ENCODE measurements around the gene POU6F2. TPM values are rescaled to one million over a fixed set of nuclear protein-coding genes. Genes with fewer than 3 reads are reported as not detected.

Gene POU6F2
- total RNA-seq, 4 donors from 2014 or later: 0.48 to 0.82 TPM; not detected in 2

GRCh38 chr7:39504963-39505362 lies 527.3 kb downstream of the POU6F2 start:
- TF ChIP-seq EP300 (IDR thresholded peaks at IDR 0.05; ENCODE audit: low read depth) (no peak), POLR2AphosphoS5 (IDR thresholded peaks at IDR 0.05) (no peak), POLR2A (IDR thresholded peaks at IDR 0.05) (no peak)
- TF ChIP-seq, protein P1, sequence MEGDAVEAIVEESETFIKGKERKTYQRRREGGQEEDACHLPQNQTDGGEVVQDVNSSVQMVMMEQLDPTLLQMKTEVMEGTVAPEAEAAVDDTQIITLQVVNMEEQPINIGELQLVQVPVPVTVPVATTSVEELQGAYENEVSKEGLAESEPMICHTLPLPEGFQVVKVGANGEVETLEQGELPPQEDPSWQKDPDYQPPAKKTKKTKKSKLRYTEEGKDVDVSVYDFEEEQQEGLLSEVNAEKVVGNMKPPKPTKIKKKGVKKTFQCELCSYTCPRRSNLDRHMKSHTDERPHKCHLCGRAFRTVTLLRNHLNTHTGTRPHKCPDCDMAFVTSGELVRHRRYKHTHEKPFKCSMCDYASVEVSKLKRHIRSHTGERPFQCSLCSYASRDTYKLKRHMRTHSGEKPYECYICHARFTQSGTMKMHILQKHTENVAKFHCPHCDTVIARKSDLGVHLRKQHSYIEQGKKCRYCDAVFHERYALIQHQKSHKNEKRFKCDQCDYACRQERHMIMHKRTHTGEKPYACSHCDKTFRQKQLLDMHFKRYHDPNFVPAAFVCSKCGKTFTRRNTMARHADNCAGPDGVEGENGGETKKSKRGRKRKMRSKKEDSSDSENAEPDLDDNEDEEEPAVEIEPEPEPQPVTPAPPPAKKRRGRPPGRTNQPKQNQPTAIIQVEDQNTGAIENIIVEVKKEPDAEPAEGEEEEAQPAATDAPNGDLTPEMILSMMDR (IDR thresholded peaks at IDR 0.05): no peak
- DNase-seq: no peak
- H3K27me3 ChIP-seq: no peaks in the 10 kb centered on the region
- in situ Hi-C loops (cut with MboI; ENCODE audit: low pct_ligation_motif_present in 1 of 4, low pct_unique_long_range_greater_than_20kb in 1 of 4, low sequenced_read_pairs in 3 of 4) (loop anchor here in 3 of 4 donors (25.0 kb wide), 2 partner anchors 693 to 1093 kb away; no protein-coding TSS in a partner anchor), intact Hi-C loops (cut with DNase I; ENCODE audit: low total_unique reads) (no loop called here)
- H3K27ac ChIP-seq: no peak overlapping the region
- H3K4me3 ChIP-seq: no peak overlapping the region
- H3K36me3 ChIP-seq: no peaks in the 10 kb centered on the region
- WGBS, 2 donors (ENCODE audit: low coverage in 1 of 2): 51 to 100% methylated on average over 1 to 3 of the region's 3 CpGs
- H3K4me1 ChIP-seq: no peaks in the 10 kb centered on the region
- no peaks in the 10 kb centered on the region for H3K9me3 ChIP-seq

- H3K27me3 ChIP-seq: no peaks in the 10 kb centered on the region
- WGBS, 2 donors (ENCODE audit: low coverage in 1 of 2): 74% methylated on average over 8 of the region's 8 CpGs; no CpG with 5 or more reads in 1 of the 2 donors
- in situ Hi-C loops (cut with MboI; ENCODE audit: low pct_ligation_motif_present in 1 of 4, low pct_unique_long_range_greater_than_20kb in 1 of 4, low sequenced_read_pairs in 3 of 4): loop anchor here in 3 of 4 donors (25.0 kb wide), 2 partner anchors 696 to 1096 kb away; no protein-coding TSS in a partner anchor
Observed at GRCh38 chr7:39507866-39508551, 530.3 kb downstream of the POU6F2 start.

GRCh38 chr7:39509436-39509835 lies 531.7 kb downstream of the POU6F2 start:
- no peak for DNase-seq
- Histone ChIP-seq H3K36me3 (no peaks in the 10 kb centered on the region), H3K4me1 (no peaks in the 10 kb centered on the region), H3K4me3 (no peak overlapping the region), H3K9me3 (no peaks in the 10 kb centered on the region), H3K27ac (no peak overlapping the region), H3K27me3 (no peaks in the 10 kb centered on the region)
- WGBS, 2 donors (ENCODE audit: low coverage in 1 of 2): 62% methylated on average over 4 of the region's 4 CpGs; no CpG with 5 or more reads in 1 of the 2 donors
- intact Hi-C loops (cut with DNase I; ENCODE audit: low total_unique reads) (no loop called here), in situ Hi-C loops (cut with MboI; ENCODE audit: low pct_ligation_motif_present in 1 of 4, low pct_unique_long_range_greater_than_20kb in 1 of 4, low sequenced_read_pairs in 3 of 4) (loop anchor here in 3 of 4 donors (25.0 kb wide), 2 partner anchors 697 to 1097 kb away; no protein-coding TSS in a partner anchor)
- TF ChIP-seq, protein P1 (IDR thresholded peaks at IDR 0.05): no peak
- TF ChIP-seq POLR2A (IDR thresholded peaks at IDR 0.05) (no peak), EP300 (IDR thresholded peaks at IDR 0.05; ENCODE audit: low read depth) (no peak), POLR2AphosphoS5 (IDR thresholded peaks at IDR 0.05) (no peak)

More at GRCh38 chr7:39507866-39508551, 530.3 kb downstream of the POU6F2 start:
- Histone ChIP-seq H3K36me3 (no peaks in the 10 kb centered on the region), H3K9me3 (no peaks in the 10 kb centered on the region), H3K4me1 (no peaks in the 10 kb centered on the region), H3K27ac (no peak overlapping the region), H3K4me3 (no peak overlapping the region)
- TF ChIP-seq, protein P1 (IDR thresholded peaks at IDR 0.05): no peak
- TF ChIP-seq EP300 (IDR thresholded peaks at IDR 0.05; ENCODE audit: low read depth) (no peak), POLR2AphosphoS5 (IDR thresholded peaks at IDR 0.05) (no peak), POLR2A (IDR thresholded peaks at IDR 0.05) (no peak)
- DNase-seq: no peak
- intact Hi-C loops (cut with DNase I; ENCODE audit: low total_unique reads): no loop called here

GRCh38 chr7:39509912-39510311 lies 532.2 kb downstream of the POU6F2 start:
- 78 to 92% methylated on average over 2 of the region's 2 CpGs for WGBS, 2 donors (ENCODE audit: low coverage in 1 of 2)
- in situ Hi-C loops (cut with MboI; ENCODE audit: low pct_ligation_motif_present in 1 of 4, low pct_unique_long_range_greater_than_20kb in 1 of 4, low sequenced_read_pairs in 3 of 4): loop anchor here in 3 of 4 donors (10.0 to 25.0 kb wide), 3 partner anchors 698 to 1098 kb away; no protein-coding TSS in a partner anchor
- TF ChIP-seq, protein P1 (IDR thresholded peaks at IDR 0.05): no peak
- no peak for TF ChIP-seq POLR2AphosphoS5 (IDR thresholded peaks at IDR 0.05)
- TF ChIP-seq POLR2A (IDR thresholded peaks at IDR 0.05): no peak
- no peak for TF ChIP-seq EP300 (IDR thresholded peaks at IDR 0.05; ENCODE audit: low read depth)

More at GRCh38 chr7:39509912-39510311, 532.2 kb downstream of the POU6F2 start:
- no peak for DNase-seq
- no peak overlapping the region for H3K27ac ChIP-seq
- H3K9me3 ChIP-seq: no peaks in the 10 kb centered on the region
- H3K36me3 ChIP-seq: no peaks in the 10 kb centered on the region
- H3K4me3 ChIP-seq: no peak overlapping the region
- no peaks in the 10 kb centered on the region for H3K4me1 ChIP-seq
- H3K27me3 ChIP-seq: no peaks in the 10 kb centered on the region
- intact Hi-C loops (cut with DNase I; ENCODE audit: low total_unique reads): no loop called here

All from transverse colon (tissue), 4 donors.